CD4-positive, alpha-beta T cell treated with Interleukin-12 subunit alpha and Interleukin-12 subunit beta, for 1 hour (primary cell): ENCODE results near the gene SH3RF2.
"Not testable (repeated sequence)": the region's sequence is repeated elsewhere in the genome, so short reads cannot be mapped to it uniquely, and the experiment has no call there.

Experiments
- DNase-seq: peaks from one replicate; pipeline ENCODE4 v3.0.0-alpha.2; 2020

Gene SH3RF2

DNA sequence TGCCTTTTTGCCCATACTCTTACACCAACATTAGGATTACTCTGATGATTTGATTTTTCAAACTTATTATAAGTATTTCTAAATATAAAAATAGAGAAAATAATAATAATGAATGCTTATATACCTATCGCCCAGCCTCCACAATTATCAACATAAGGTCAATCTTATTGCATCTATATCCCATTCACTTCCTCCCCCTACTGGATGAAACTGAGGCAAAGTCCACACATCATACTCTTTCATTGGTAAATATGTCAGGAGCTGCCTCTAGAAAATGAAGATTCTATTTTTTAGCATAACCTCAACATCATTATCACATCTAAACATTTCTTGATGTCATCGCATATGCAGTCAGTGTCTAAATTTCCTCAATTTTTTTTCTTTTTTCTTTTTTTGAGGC lies 44.3 kb downstream of the SH3RF2 start:
- no peak for DNase-seq

DNA sequence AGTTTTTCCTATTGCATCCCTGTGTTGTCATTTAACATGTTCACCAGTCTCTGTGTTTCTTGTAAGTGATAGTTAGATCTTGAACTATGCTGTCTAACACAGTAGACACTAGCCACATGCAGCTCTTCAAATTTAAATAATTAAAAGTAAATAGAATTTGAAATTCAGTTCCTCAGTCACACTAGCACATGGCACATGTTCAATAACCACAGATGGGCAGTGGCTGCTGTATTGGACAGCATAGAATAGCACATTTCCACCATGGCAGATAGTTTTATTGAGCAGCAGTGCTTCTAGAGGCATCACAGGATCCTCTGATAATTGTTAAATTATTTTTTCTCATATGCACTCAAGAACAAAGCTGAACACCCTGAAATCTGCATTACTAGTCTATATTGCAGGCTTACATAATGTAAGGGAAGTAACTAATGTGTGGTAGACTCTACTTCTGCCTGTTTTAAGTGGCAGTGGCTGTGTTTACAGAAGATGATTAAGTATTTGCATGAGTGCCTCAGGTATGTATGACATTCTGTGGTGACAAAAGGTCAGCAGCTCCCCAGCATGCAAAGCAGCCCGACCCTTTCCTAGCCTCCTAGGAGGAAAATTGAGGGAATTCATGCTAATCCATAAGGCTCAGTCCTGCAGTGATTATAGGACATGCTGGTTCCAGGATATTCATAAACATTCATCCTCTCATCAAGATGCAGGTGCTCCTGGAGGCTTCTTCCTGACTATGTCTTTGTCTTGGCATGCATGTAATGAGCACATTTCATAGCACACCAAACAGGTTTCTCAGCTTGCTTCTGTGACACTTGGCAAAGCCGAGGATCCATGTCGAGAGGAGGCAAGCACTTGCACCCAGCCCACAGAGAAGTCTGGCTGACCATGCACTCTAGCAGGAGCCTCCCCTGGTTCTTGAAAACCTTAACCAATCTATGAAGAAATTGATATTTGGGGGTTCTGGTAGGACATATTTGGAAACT lies 45.5 kb downstream of the SH3RF2 start:
- no peak for DNase-seq

DNA sequence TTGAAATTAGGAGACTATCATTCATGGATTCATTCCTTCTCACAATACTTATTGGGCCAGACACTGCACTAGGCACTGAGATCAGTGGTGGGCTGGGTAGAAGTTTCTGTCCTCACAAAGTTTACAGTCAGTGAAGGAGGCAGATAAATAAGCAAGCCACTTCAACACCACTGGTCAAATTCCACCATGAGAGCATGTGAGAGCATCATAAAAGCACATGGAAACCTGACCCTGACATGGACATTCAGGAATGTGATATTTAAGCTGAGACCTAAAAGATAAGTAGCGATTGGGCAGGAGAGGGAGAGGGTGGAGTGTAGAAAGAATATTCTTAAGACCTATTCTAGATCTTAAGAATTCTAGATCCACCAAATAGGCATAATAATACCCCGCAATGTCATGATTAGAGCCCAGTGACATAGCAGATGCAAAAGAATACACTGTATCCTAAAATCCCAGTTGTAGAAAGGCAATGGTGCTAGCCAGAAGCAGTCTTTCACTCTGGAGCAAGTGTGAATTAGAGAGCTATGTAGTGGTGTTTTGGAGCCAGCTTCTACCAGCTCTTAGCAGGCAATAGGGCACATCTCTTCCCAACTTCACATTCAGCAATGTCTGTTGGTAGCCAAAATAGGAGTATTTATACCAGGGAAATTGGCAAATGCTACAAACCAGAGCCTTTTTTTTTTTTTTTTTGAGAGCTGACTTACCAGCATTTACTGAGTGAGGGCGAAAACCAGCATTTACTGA lies 46.4 kb downstream of the SH3RF2 start:
- DNase-seq = no peak

DNA sequence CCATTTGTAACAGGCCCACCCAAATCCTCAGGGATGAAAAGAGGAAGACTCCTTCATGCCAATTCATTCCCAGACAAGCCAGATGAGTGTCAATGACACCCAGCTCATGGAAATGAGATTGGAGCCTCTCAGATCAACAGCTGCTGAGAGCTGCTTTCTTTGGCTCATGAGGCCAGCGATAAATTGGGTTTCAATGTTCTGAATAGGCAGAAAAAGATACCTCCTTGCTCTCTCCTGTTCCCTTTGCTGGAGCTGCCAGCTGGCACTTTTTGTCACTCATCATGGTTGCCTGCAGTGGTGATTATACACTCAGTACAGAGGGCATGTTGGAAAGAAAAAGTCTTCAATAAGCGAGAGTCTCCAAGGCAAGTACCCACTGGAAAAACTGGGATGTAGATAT lies 47.1 kb downstream of the SH3RF2 start:
- DNase-seq = no peak

DNA sequence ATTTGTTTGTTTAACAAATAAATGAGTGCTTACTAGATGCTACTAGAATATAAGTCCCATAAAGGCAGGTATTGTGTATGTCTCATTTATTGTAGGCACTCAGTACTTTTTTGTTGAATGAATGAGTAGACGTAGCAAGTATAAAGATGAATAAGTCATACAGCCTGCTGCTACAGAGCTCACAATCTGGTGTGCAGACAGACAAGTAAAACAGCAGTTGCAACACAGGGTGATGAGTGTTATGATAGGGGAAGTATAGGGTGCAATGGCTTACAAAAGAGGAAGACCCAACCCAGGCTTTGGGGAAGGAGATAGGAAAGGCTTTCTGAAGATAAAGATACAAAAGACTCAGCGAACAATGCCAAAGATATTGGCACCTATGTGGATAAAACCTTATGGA lies 47.7 kb downstream of the SH3RF2 start:
- no peak for DNase-seq

DNA sequence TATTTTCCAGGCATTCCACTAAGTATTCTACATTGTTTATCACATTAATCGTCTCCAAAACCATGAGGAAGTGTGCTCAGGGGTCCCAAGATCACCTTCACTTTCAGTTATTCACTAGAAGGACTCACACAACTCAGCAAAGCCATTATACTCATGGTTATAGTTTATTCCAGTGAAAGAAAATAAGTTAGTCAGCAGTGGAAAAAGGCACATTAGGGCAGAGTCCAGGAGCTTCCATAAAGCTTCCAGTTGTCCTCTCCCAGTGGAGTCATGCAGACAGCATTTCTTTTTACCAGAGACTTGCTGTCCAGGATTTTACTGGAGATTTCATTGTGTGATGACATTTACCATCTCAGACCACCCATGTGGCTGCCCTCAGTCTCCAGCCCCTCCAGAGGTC lies 51.5 kb downstream of the SH3RF2 start:
- DNase-seq = no peak

DNA sequence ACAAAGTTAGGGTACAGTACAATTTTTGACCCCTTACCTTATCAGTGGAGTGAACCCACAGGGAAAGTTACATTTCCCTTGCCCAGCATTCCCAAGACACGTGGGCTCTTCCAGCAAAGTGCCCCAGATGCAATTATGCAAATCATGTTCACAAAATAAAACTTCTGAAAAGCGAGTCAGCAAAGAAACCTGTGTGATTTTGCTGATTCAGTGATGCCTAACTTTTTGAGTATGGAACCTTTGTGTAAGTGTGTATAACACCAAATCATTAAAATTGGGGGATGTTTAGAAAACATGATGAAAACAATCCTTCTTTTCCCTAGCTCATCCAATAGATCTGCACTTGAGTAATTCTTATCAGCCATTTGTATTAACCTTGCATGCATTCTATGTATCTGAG lies 52.6 kb downstream of the SH3RF2 start:
- DNase-seq = no peak

DNA sequence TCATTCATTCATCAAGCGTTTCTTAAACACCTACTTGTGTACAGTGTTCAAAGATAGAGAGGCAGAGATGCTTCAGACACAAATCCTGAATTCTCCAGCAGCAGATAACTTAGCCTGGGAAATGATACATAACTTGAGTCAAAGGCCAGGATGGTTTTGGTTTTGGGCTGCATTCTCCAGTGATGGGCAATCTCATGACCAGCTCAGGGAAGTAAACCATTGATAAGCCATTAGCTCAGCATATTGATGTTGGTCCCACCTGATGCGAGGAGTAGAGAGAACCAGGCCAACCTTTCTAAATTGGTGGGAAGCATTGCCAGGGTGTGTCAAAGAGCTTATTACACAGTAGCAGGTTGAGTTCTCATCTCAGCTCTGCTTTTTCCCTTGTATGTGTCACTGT lies 53.0 kb downstream of the SH3RF2 start:
- no peak for DNase-seq

DNA sequence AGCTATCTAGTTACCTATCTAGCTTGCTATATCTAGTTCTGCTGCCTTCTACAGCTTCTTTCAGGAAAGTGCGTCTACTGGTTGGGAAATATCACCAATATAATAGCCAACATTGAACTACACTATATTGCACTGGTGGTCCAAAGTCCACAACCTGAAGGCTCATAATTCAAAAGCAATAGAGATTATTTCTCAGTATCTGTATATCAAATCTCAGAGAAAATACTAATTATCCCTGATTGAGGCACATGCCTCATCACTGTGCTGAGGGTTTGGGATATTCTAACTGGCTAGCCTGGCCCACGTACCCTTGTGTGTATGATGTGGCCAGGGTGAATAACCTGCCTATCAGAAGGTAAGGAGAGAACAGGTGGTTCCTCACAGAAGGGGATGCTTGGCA lies 53.8 kb downstream of the SH3RF2 start:
- no peak for DNase-seq

DNA sequence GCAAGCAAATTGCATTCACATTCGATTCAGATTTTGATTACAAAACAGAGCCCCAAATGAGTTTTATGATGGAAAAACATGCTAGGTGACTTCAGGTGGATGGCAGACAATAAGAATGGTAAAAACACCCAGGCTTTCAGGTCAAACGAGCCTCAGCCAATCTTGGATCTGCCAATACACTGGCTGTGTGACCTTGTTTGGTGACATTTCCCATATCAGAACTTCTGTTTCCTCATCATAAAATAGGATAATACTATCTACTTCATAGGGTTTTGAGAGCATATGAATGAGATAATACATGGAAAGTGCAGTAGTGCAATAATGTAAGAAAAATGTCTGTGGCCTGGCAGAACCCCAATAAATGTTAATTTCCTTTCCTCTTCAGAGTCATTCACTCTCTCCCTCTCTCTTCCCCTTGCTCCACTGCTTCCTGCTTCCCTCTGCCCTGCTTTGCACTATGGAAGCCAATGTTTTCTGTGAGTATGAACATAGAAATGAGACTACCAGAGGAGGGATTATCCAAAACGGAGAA lies 54.7 kb downstream of the SH3RF2 start:
- no peak for DNase-seq

DNA sequence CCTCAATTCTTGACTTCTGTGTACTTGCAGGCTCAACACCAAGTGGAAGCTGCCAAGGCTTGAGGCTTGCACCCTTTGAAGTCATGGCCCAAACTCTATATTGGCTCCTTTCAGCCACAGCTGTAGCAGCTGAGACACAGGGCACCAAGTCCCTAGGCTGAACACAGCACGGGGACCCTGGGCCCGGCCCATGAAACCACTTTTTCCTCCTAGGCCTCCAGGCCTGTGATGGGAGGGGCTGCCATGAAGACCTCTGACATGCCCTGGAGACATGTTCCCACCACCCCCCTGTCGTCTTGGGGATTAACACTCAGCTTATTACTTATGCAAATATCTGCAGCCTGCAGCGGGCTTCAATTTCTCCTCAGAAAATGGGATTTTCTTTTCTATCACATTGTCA lies 57.2 kb downstream of the SH3RF2 start:
- not testable (repeated sequence) for DNase-seq

DNA sequence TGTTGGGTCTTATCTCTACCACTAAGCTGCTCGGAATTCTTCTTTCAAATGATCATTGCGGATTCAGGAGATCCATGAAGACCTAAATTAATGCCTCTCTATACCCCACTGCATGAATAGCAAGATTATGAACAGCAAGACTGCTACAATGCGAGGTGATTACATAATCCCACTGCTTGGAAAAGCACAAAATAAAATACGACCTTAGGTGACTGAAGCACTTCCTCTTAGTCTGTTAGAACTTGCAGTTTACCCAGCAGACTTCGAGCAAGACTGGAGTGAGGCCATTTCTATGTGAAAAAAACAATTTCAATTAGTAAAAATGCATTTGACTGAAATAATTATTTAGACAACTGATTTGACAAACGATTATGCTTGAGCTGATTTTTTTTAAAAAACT lies 59.8 kb downstream of the SH3RF2 start:
- DNase-seq = no peak

DNA sequence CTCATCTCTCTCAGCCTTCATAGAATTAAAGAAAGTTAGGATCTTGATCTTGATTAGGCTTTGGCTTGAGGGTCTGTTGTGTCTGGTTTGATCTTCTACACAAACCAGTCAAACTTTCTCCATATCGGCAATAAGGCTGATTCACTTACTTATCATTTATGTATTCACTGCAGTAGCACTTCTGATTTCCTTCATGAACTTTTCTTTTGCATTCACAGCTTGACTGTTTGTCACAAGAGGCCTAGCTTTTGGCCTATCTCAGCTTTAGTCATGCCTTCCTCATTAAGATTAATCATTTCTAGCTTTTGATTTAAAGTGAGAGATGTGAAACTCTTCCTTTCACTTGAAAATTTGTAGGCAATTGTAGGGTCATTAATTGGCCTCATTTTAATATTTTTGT lies 62.8 kb downstream of the SH3RF2 start:
- no peak for DNase-seq

DNA sequence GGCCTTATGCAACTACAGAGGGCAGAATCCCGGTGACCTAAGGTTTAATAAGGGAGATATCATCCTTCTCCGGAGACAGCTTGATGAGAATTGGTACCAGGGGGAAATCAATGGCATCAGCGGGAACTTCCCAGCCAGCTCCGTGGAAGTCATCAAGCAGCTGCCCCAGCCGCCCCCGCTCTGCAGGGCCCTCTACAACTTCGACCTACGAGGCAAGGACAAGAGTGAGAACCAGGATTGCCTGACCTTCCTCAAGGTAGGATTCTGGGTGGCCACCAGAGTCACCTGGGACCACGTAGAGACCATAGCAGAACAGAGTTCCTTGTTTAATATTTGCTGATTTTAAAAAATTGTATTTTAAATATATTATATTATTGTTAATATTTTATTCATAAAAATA lies 63.7 kb downstream of the SH3RF2 start:
- no peak for DNase-seq

DNA sequence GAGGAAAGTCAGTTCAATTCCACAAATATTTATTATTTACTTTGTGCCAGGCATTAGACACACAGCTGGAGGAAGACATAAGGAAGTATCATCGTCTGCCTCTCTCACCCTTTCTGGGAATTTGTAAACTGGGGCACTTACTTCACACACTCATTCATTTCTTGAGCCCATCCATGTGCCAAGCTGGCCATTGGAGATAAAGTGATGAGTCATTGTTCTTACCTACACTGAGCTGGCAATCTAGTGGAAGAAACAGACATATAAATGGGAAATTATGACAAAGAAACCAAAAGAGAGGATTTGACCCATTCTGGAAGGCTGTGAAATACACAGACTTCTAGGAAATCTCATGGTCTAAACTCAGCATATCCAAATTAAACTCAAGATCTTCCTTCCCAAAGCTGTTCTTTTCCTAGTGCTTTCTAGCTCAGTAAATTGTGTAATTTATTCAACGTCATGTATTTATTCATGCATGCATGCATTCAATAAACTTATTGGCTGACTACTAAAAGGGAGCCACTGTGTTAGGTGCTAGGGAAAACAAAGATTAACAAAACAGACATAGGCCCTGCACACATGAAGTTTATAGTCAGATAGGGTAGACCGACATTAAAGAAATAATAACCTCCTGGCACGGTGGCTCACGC lies 65.3 kb downstream of the SH3RF2 start:
- DNase-seq = no peak

DNA sequence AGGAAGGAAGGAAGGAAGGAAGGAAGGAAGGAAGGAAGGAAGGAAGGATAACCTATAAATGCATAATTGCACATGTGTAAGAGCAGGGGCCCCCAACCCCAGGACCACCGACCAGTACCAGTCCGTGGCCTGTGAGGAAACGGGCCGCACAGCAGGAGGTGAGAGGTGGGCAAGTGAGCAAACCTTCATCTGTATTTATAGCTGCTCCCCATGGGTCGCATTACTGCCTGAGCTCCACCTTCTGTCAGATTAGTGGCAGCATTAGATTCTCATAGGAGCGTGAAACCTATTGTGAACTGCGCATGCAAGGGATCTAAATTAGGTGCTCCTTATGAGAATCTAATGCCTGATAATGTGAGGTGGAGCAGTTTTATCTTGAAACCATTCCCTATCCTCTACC lies 66.1 kb downstream of the SH3RF2 start:
- DNase-seq = no peak

DNA sequence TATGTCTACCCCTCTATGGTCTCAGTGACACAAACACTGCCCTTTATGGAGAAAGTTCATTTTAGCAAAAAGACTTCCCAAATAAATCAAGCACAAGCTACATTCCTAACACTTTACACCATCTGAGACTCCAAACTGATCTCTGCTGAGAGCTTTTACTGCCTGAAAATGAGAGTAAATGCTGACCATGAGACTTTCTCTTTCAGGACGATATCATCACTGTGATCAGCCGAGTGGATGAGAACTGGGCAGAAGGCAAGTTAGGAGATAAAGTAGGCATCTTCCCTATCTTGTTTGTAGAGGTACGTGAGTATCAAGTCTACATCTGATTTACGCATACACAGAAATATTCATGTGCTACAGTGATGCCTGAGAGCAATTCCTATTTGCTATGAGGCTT lies 67.5 kb downstream of the SH3RF2 start:
- no peak for DNase-seq

DNA sequence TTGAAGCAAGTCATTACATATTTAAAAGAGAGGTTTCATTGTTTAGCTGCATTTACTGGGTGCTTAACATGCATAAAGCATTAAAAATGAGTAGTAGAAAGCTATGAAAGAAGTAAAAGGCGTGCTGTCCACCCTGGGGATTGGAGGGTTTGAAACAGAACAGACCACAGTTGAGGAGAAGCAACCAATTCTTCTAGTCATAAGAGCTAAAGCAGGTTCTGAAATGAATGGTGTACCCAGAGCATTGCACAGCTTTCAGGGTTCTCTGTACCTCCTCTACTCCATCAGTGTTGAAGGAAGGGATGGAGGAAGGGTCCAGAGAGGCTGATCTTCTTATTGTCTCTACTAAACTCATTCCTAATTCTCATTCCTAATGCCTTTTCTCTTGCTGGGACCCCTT lies 68.9 kb downstream of the SH3RF2 start:
- no peak for DNase-seq

DNA sequence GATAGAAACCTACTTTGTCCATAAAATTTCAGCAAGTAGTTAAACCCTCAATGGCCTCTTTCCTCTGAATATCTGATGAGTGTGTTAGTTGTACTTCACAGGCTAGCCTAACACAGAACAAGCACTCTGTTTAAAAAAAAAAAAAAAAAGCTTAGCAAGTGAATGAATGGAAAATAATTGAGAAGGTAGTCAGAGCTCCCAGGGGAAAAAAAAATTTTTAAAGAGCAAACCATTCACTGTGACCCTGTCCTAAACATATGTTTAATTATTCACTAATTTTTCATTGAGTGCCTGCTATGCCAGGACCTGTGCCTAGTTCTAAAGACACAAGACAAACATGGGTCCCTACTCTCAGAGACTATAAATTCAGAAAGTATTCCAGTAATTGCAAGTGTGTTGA lies 69.3 kb downstream of the SH3RF2 start:
- DNase-seq = no peak

DNA sequence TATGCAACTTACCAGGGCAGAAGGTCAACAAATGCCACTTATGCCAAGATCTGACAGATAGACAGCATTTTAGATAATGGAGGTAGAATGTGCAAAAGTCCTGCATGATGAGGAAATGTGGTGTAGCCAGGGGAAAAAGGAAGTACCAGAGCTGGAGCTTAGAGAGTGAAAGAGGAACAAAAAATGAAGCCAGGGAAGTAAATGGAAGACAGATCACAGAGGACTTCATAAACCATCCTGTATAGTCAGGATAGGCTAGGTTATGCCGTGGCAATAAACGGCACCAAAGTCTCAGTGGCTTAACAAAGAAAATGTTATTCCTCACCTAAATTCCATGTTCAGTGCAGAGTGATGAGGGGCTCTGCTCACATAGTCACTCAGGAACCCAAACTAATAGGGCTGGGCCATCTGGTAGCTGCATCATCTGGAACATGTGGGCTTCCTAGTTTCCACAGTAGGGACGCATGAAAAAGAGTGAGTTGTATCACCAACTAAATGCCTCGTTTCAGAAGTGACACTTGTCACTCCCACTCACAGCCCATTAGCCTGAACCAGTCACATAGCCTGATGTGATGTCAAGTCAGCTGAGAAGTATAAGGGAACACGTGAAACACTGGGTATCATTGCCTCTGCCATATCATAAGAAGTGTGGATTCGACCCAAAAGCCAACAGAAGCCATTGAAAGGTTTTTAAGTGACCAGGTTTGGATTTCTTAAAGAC lies 70.3 kb downstream of the SH3RF2 start:
- DNase-seq = no peak

DNA sequence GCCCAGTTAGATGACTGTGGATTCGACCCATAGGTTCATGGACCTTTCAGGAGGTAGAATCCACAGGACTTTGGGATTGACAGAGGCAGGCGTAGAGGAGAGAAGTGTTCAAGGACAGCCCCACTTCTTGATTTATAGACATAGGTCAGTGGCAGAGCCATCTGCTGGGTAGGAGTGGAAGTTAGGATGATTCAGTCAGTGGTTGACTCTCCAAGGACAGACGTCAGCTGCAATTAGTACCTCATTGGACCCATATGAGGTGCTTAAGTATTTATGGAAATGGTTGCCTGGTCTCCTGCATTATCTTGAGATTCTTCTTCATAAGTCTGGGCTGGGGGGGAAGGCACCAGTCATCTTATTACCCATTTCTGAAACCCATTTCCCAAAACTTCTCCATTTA lies 70.9 kb downstream of the SH3RF2 start:
- DNase-seq = no peak

DNA sequence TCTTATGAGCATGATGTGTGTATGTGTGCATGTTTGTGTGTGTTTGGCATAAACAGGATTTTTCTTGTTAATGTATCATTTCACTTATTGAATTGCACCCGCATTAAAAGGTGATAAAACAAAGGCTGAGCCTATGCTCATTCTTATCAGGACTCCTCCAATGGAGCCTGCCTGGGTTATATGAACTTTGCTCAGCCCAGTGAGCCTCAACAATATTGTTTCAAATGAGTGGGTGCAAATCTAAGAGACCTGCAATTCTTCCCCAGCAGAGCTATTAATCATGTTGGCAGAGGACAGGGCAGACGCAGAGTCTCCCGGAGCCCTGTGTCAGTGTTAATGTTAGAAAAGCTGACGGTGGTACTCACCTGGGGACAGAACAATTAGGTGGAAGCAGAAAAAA lies 71.6 kb downstream of the SH3RF2 start:
- no peak for DNase-seq

DNA sequence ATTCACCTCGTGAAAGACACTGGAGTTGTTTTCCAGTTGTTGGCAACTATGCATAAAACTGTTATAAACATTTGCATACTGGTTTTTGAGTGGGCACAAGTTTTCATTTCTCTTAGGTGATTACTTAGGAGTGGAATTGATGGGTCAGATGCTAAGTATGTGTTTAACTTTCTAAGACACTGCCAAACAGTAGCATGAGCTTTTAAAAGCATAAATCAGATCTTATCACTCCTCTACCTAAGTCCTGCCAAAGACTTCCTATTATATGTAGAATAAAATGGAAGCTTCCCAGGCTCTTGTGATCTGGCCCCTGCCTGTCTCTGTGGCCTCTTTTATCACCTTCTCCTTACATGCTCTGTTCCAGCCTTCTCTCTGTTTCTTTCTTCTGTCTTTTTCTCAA lies 72.6 kb downstream of the SH3RF2 start:
- no peak for DNase-seq
